HEK293 (cell line): ENCODE data around the gene ARHGAP26.

Source experiments
- CTCF ChIA-PET: fragments of 350-600 bp; formaldehyde crosslinking; extraction: SDS; loops from one replicate; lab custom pipeline; 2021; ENCODE audit warnings: antibody characterized with exemption; lab: Yijun Ruan, JAX
- POLR2A ChIA-PET: fragments of 300-600 bp; formaldehyde crosslinking; extraction: SDS; loops from one replicate; lab custom pipeline; 2020; ENCODE audit warnings: antibody characterized with exemption, inconsistent platforms; lab: Yijun Ruan, JAX
- H3K27ac ChIP-seq: fragments of 200-500 bp; sonication (Bioruptor generic); 2 replicates; pipeline ENCODE4 v1.5.1; 2014; ENCODE audit warnings: low read depth, low read length, control low read depth, inconsistent platforms; ENCODE audit errors: extremely low read depth
- H3K36me3 ChIP-seq, 2 experiments: fragments of 200-500 bp in 1 of 2; sonication (Bioruptor generic) in 1 of 2; 1 replicate in 1 of 2; 2 replicates in 1 of 2; pipeline ENCODE4 v1.5.1; 2014 to 2017; ENCODE audit warnings: inconsistent platforms in 2 of 2, low read length in 2 of 2; ENCODE audit not compliant: control insufficient read depth in 2 of 2, insufficient read depth in 1 of 2
- H3K4me1 ChIP-seq: fragments of 200-500 bp; sonication (Bioruptor generic); 2 replicates; pipeline ENCODE4 v1.5.1; 2014; ENCODE audit warnings: mild to moderate bottlenecking, low read length, inconsistent platforms; ENCODE audit not compliant: control insufficient read depth, insufficient read depth
- H3K4me3 ChIP-seq: 2 replicates; pipeline ENCODE4 v1.5.1; 2011; ENCODE audit warnings: low read depth, mild to moderate bottlenecking, control low read depth, low read length, moderate library complexity
- H3K9me3 ChIP-seq: fragments of 200-500 bp; sonication (Bioruptor generic); 2 replicates; pipeline ENCODE4 v1.5.1; 2014; ENCODE audit warnings: low read depth, low read length, inconsistent platforms; ENCODE audit not compliant: control insufficient read depth, insufficient read depth
- GLI2 ChIP-seq: fragments of 450-650 bp; formaldehyde crosslinking; IDR thresholded peaks from 2 replicates; pipeline ENCODE4; 2017; ENCODE audit warnings: missing biosample characterization, missing genetic modification characterization, low read depth, borderline replicate concordance
- GLIS1 ChIP-seq: fragments of 450-650 bp; formaldehyde crosslinking; IDR thresholded peaks from 2 replicates; pipeline ENCODE4 v1.5.1; 2016; ENCODE audit warnings: missing biosample characterization, missing genetic modification characterization
- OVOL3 ChIP-seq: fragments of 450-650 bp; formaldehyde crosslinking; IDR thresholded peaks from 2 replicates; pipeline ENCODE4 v1.5.1; 2016; ENCODE audit warnings: missing biosample characterization, missing genetic modification characterization
- ZIC2 ChIP-seq: fragments of 450-650 bp; formaldehyde crosslinking; IDR thresholded peaks from 2 replicates; pipeline ENCODE4 v1.5.1; 2016; ENCODE audit warnings: missing biosample characterization, missing genetic modification characterization
- ZNF16 ChIP-seq: fragments of 450-650 bp; formaldehyde crosslinking; IDR thresholded peaks from 2 replicates; pipeline ENCODE4 v1.5.1; 2016; ENCODE audit warnings: low read depth, missing biosample characterization, missing genetic modification characterization
- ZNF239 ChIP-seq: fragments of 450-650 bp; formaldehyde crosslinking; IDR thresholded peaks from 2 replicates; pipeline ENCODE4 v1.5.1; 2016; ENCODE audit warnings: missing biosample characterization, missing genetic modification characterization
- ZNF362 ChIP-seq: fragments of 450-650 bp; formaldehyde crosslinking; IDR thresholded peaks from 2 replicates; pipeline ENCODE4 v1.5.1; 2016; ENCODE audit warnings: missing biosample characterization, missing genetic modification characterization
- ZNF366 ChIP-seq: fragments of 450-650 bp; formaldehyde crosslinking; conservative IDR thresholded peaks from 2 replicates; pipeline ENCODE4 v1.5.1; 2016; ENCODE audit warnings: missing biosample characterization, missing genetic modification characterization
- ZNF48 ChIP-seq: fragments of 450-650 bp; formaldehyde crosslinking; IDR thresholded peaks from 2 replicates; pipeline ENCODE4 v1.5.1; 2016; ENCODE audit warnings: missing biosample characterization, missing genetic modification characterization
- ZNF488 ChIP-seq: fragments of 450-650 bp; formaldehyde crosslinking; IDR thresholded peaks from 2 replicates; pipeline ENCODE4 v1.5.1; 2016; ENCODE audit warnings: missing biosample characterization, missing genetic modification characterization
- ZNF514 ChIP-seq: fragments of 450-650 bp; formaldehyde crosslinking; IDR thresholded peaks from 2 replicates; pipeline ENCODE4 v1.5.1; 2016; ENCODE audit warnings: missing biosample characterization, missing genetic modification characterization
- ZNF626 ChIP-seq: fragments of 450-650 bp; sonication (Bioruptor Pico); formaldehyde crosslinking; IDR thresholded peaks from 2 replicates; pipeline ENCODE4 v1.5.1; 2018; ENCODE audit warnings: missing biosample characterization, missing genetic modification characterization, inconsistent platforms
- ZNF830 ChIP-seq: fragments of 450-650 bp; IDR thresholded peaks from 2 replicates; pipeline ENCODE4 v1.5.0; 2018; ENCODE audit warnings: missing biosample characterization, missing genetic modification characterization, low read depth, mild to moderate bottlenecking, moderate library complexity
- TF ChIP-seq, protein P1 (sequence below): fragments of 450-650 bp; formaldehyde crosslinking; IDR thresholded peaks from 2 replicates; pipeline ENCODE4 v1.5.1; 2016; ENCODE audit warnings: missing biosample characterization, missing genetic modification characterization, borderline replicate concordance

The ARHGAP26 gene

DNA sequence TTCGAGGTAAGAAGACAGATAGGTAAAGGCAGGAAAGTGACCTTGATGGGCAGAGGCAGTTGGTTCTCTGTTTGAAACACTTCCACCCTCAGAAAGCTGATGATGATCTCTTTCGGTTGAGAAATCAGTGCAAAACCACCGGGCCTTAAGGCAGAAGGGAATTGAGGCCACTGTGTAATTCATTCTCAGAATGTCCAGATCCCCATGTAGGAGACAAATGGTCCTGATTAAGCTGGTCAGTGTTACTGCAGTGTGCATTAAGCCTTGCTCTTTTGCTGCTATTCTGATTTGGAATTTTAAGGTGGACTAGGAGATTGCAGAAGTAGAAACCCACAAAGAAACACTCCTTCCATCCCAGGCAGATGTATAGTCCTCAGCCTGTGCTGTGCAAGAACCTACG is 255.2 kb downstream of the ARHGAP26 start (continued):
- TF ChIP-seq, protein P1, sequence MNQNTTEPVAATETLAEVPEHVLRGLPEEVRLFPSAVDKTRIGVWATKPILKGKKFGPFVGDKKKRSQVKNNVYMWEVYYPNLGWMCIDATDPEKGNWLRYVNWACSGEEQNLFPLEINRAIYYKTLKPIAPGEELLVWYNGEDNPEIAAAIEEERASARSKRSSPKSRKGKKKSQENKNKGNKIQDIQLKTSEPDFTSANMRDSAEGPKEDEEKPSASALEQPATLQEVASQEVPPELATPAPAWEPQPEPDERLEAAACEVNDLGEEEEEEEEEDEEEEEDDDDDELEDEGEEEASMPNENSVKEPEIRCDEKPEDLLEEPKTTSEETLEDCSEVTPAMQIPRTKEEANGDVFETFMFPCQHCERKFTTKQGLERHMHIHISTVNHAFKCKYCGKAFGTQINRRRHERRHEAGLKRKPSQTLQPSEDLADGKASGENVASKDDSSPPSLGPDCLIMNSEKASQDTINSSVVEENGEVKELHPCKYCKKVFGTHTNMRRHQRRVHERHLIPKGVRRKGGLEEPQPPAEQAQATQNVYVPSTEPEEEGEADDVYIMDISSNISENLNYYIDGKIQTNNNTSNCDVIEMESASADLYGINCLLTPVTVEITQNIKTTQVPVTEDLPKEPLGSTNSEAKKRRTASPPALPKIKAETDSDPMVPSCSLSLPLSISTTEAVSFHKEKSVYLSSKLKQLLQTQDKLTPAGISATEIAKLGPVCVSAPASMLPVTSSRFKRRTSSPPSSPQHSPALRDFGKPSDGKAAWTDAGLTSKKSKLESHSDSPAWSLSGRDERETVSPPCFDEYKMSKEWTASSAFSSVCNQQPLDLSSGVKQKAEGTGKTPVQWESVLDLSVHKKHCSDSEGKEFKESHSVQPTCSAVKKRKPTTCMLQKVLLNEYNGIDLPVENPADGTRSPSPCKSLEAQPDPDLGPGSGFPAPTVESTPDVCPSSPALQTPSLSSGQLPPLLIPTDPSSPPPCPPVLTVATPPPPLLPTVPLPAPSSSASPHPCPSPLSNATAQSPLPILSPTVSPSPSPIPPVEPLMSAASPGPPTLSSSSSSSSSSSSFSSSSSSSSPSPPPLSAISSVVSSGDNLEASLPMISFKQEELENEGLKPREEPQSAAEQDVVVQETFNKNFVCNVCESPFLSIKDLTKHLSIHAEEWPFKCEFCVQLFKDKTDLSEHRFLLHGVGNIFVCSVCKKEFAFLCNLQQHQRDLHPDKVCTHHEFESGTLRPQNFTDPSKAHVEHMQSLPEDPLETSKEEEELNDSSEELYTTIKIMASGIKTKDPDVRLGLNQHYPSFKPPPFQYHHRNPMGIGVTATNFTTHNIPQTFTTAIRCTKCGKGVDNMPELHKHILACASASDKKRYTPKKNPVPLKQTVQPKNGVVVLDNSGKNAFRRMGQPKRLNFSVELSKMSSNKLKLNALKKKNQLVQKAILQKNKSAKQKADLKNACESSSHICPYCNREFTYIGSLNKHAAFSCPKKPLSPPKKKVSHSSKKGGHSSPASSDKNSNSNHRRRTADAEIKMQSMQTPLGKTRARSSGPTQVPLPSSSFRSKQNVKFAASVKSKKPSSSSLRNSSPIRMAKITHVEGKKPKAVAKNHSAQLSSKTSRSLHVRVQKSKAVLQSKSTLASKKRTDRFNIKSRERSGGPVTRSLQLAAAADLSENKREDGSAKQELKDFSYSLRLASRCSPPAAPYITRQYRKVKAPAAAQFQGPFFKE (tag by site-specific recombination): no peak
- no peak for TF ChIP-seq OVOL3 (tag by site-specific recombination)
- TF ChIP-seq, all 188 proteins: peak for 0

- POLR2A ChIA-PET: no interaction called here
- H3K36me3 ChIP-seq: no peaks in the 10 kb centered on the region
- TF ChIP-seq ZNF239 (tag by site-specific recombination) (no peak), GLI2 (tag by site-specific recombination) (no peak), ZNF514 (tag by site-specific recombination) (no peak), ZIC2 (tag by site-specific recombination) (no peak)
- TF ChIP-seq, all 188 proteins: peak for 0
- H3K4me1 ChIP-seq: no peaks in the 10 kb centered on the region
- H3K9me3 ChIP-seq: no peaks in the 10 kb centered on the region
- CTCF ChIA-PET: interaction anchor here (0.6 to 1.9 kb wide), 2 partner anchors 9 to 11 kb away, joined by 6 read pairs; no protein-coding TSS in a partner anchor
- no peak overlapping the region for H3K27ac ChIP-seq
- no peak overlapping the region for H3K4me3 ChIP-seq
These were observed 255.8 kb downstream of the ARHGAP26 start for GRCh38 chr5:143025971-143026370.

DNA sequence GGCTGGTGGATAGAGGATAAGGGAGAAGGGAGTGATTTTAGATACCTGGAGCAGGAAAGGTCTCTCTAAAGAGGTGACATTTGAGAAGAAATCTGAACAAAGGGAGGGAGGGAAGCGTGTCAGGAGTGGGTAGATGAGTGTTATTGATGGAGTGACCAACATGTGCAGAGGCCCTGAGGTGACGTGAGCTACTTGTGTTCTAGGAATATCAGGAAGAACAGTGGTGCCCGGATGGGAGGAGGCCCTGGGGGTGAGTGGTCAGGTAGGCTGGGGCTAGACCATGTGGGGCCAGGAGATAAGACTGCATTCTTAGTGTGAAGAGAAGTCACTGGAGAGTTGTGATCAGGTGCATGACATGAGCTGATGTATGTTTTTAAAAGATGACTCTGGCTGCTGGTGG is 256.2 kb downstream of the ARHGAP26 start:
- POLR2A ChIA-PET: no interaction called here

DNA sequence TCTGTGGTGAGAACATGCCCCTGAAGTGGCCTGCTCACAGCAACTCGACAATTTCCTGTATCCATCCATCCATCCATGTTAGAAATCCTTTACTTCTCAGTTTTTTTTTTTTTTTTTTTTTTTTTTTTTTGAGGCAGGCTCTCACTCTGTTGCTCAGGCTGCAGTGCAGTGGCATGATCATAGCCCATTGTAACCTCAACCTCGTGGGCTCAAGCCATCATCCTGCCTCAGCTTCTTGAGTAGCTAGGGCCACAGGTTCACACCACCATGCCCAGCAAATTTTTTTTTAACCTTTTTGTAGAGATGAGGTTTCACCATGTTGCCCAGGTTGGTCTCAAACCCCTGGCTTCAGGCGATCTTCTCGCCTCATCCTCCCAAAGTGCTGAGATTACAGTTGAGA is 259.1 kb downstream of the ARHGAP26 start:
- no peak for TF ChIP-seq GLIS1
- TF ChIP-seq ZNF362 (tag by site-specific recombination): peak; percentile 83
- TF ChIP-seq ZNF366: no peak
- no peak for TF ChIP-seq ZNF626 (tag by site-specific recombination)
- TF ChIP-seq ZNF48 (tag by site-specific recombination): no peak
- no peak for TF ChIP-seq ZNF16 (tag by site-specific recombination)
- H3K36me3 ChIP-seq: no peaks in the 10 kb centered on the region
- H3K4me3 ChIP-seq: no peak overlapping the region
- ChIA-PET POLR2A (no interaction called here), CTCF (interaction anchor here (0.7 to 1.1 kb wide), 2 partner anchors 12 to 939 kb away, joined by 3 to 5 read pairs; no protein-coding TSS in a partner anchor)
- no peak overlapping the region for H3K27ac ChIP-seq
- H3K4me1 ChIP-seq: no peaks in the 10 kb centered on the region
- no peaks in the 10 kb centered on the region for H3K9me3 ChIP-seq

More for the DNA sequence above, 256.2 kb downstream of the ARHGAP26 start:
- CTCF ChIA-PET: interaction anchor here (0.7 to 1.9 kb wide), 2 partner anchors 10 to 75 kb away, joined by 3 to 6 read pairs; no protein-coding TSS in a partner anchor
- no peak overlapping the region for H3K27ac ChIP-seq
- no peak overlapping the region for H3K4me3 ChIP-seq
- H3K4me1 ChIP-seq: no peaks in the 10 kb centered on the region
- H3K36me3 ChIP-seq: no peaks in the 10 kb centered on the region
- no peaks in the 10 kb centered on the region for H3K9me3 ChIP-seq
- TF ChIP-seq ZNF830 (tag by site-specific recombination) (no peak), ZNF488 (tag by site-specific recombination) (no peak)
